SK-N-SH treated with all-trans-retinoic acid at 6 μM for 48 hours (cell line): ENCODE data around the gene C1GALT1.

Experiments
- ARNTL ChIP-seq: fragments of 450-650 bp; formaldehyde crosslinking; IDR thresholded peaks from 2 replicates; pipeline ENCODE4 v1.5.0; 2020; ENCODE audit warnings: low read depth, mild to moderate bottlenecking, moderate library complexity, borderline replicate concordance
- PPARA ChIP-seq: fragments of 250-450 bp; sonication (Bioruptor Pico); IDR thresholded peaks from 2 replicates; pipeline ENCODE4 v1.5.0; 2020; ENCODE audit warnings: mild to moderate bottlenecking, borderline replicate concordance
- TOX ChIP-seq: fragments of 250-450 bp; sonication (Bioruptor Pico); IDR thresholded peaks from 2 replicates; pipeline ENCODE4 v1.8.0; 2021; ENCODE audit warnings: mild to moderate bottlenecking, moderate library complexity, borderline replicate concordance
- ZFP30 ChIP-seq: fragments of 450-650 bp; formaldehyde crosslinking; IDR thresholded peaks from 2 replicates; pipeline ENCODE4 v1.5.0; 2022; ENCODE audit warnings: mild to moderate bottlenecking, moderate library complexity

- no peak for TF ChIP-seq TOX (CRISPR knock-in tag)
- TF ChIP-seq PPARA (CRISPR knock-in tag): no peak
- no peak for TF ChIP-seq ARNTL (CRISPR knock-in tag)
- TF ChIP-seq ZFP30 (CRISPR knock-in tag): no peak
These were observed 65.3 kb downstream of the C1GALT1 start for GRCh38 chr7:7247658-7248057.
